Measurements from ENCODE around the gene MIER3. TPM values are rescaled to one million over a fixed set of nuclear protein-coding genes. Genes with fewer than 3 reads are reported as not detected.

The MIER3 gene
- polyA plus RNA-seq, 4 donors, result 7.1 to 35.4 (median 28.6) TPM

DNA sequence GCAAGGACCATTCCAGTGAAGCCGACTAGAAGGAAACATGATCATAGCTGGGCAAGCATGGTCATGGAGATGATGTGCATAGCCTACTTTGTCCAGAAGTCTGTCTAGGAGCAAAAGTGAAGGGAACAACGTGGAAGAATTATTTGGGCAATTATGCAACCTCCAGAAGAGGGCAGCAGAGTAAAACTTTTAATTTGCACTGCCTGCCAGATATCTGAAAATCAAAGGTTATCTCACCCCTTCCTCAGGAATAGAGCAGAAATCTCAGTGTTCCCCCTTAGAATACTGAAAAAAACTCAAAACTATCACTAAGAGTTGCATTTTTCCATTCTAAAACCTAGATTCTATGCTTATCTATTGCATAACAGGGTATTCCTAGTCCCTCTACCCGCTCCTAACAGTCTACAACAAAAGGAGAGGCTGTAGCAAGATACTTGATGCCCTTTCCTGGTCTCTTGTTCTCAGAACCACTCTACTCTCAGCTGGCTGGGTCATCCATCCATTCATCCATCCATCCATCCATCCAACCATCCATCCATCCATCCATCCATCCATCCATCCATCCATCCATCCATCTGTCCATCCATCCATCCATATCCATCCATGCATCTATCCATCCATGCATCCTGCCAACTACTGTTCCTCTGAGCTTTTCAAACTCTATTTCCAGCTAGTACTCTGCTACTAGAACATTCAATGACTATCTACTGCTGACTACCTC is 50.9 kb downstream of the MIER3 start:
- H3K27ac ChIP-seq (ENCODE audit: low read depth in 1 of 3, low read length in 2 of 3), result no peak overlapping the region
- H3K27me3 ChIP-seq (ENCODE audit: control insufficient read depth in 3 of 3, insufficient read depth in 3 of 3, low read length in 3 of 3), result no peaks in the 10 kb centered on the region
- peaks cover 0 to 3% (median 0%) of the 10 kb centered on the region in 3 donors for H3K36me3 ChIP-seq (ENCODE audit: control insufficient read depth in 3 of 3, insufficient read depth in 2 of 3, low read depth in 1 of 3, low read length in 3 of 3)
- H3K9me3 ChIP-seq (ENCODE audit: control insufficient read depth in 2 of 2, insufficient read depth in 1 of 2, low read depth in 1 of 2, low read length in 1 of 2), result no peaks in the 10 kb centered on the region
- DNase-seq, result peak; percentile 58 to 59
- FAIRE-seq, result no peak
- H3K4me3 ChIP-seq (ENCODE audit: low read depth in 1 of 3, low read length in 3 of 3), result no peak overlapping the region
- H3K4me1 ChIP-seq (ENCODE audit: control insufficient read depth in 3 of 3, insufficient read depth in 2 of 3, low read depth in 1 of 3, low read length in 2 of 3), result no peaks in the 10 kb centered on the region
- 33 to 36% (median 35%) methylated on average over 3 of the region's 3 CpGs for WGBS, 3 donors

DNA sequence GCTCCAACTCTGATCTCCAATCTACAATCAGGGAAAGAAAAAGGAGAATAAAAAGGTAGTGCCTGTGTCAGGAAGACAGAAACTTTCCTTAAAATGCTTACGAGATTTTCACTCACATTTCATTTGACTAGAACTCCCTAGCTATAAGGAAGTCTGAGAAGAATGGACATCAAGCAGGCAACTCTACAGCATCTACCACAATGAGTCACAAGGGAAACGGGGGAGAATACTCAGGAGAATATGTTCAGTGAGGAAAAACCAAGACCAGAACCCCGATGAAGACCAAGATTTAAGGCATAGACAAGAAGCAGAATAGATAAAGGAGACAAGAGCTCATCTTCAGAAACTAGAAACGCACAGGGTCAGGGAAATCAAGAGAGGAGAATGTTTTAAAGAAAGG is 51.5 kb downstream of the MIER3 start:
- no peaks in the 10 kb centered on the region for H3K27me3 ChIP-seq (ENCODE audit: control insufficient read depth in 3 of 3, insufficient read depth in 3 of 3, low read length in 3 of 3)
- H3K36me3 ChIP-seq (ENCODE audit: control insufficient read depth in 3 of 3, insufficient read depth in 2 of 3, low read depth in 1 of 3, low read length in 3 of 3), result peaks cover 0 to 3% (median 0%) of the 10 kb centered on the region in 3 donors
- H3K4me1 ChIP-seq (ENCODE audit: control insufficient read depth in 3 of 3, insufficient read depth in 2 of 3, low read depth in 1 of 3, low read length in 2 of 3), result no peaks in the 10 kb centered on the region
- DNase-seq, result no peak
- no peaks in the 10 kb centered on the region for H3K9me3 ChIP-seq (ENCODE audit: control insufficient read depth in 2 of 2, insufficient read depth in 1 of 2, low read depth in 1 of 2, low read length in 1 of 2)
- no peak overlapping the region for H3K4me3 ChIP-seq (ENCODE audit: low read depth in 1 of 3, low read length in 3 of 3)
- no peak overlapping the region for H3K27ac ChIP-seq (ENCODE audit: low read depth in 1 of 3, low read length in 2 of 3)
- no peak for FAIRE-seq
- WGBS, 3 donors, result 49 to 60% (median 51%) methylated on average over 4 of the region's 4 CpGs

DNA sequence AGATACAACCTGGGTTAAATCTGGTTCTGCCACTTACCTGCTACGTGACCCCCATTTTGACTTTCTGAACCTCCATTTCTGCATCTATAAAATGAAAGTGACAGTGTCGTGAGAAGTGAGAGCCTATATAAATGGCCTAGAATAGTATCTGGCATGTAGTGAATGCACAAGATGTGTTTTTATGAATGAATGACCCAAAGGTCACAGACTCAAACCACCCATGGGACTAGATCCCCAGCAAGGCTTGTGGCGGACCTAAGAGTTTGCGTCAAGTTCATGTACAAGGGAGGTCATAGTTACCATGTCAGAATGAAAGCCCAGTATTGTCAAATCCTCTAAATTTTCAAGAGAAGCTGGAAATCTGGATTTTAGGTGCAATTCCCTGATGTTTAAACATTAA is 53.7 kb downstream of the MIER3 start:
- no peak for DNase-seq
- Histone ChIP-seq H3K27me3 (ENCODE audit: control insufficient read depth in 3 of 3, insufficient read depth in 3 of 3, low read length in 3 of 3) (no peaks in the 10 kb centered on the region), H3K4me3 (ENCODE audit: low read depth in 1 of 3, low read length in 3 of 3) (no peak overlapping the region), H3K9me3 (ENCODE audit: control insufficient read depth in 2 of 2, insufficient read depth in 1 of 2, low read depth in 1 of 2, low read length in 1 of 2) (no peaks in the 10 kb centered on the region), H3K27ac (ENCODE audit: low read depth in 1 of 3, low read length in 2 of 3) (no peak overlapping the region), H3K36me3 (ENCODE audit: control insufficient read depth in 3 of 3, insufficient read depth in 2 of 3, low read depth in 1 of 3, low read length in 3 of 3) (peaks cover 0 to 4% (median 3%) of the 10 kb centered on the region in 3 donors), H3K4me1 (ENCODE audit: control insufficient read depth in 3 of 3, insufficient read depth in 2 of 3, low read depth in 1 of 3, low read length in 2 of 3) (no peaks in the 10 kb centered on the region)
- WGBS, 3 donors, result 85 to 95% (median 91%) methylated on average over 4 of the region's 4 CpGs
- no peak for FAIRE-seq

DNA sequence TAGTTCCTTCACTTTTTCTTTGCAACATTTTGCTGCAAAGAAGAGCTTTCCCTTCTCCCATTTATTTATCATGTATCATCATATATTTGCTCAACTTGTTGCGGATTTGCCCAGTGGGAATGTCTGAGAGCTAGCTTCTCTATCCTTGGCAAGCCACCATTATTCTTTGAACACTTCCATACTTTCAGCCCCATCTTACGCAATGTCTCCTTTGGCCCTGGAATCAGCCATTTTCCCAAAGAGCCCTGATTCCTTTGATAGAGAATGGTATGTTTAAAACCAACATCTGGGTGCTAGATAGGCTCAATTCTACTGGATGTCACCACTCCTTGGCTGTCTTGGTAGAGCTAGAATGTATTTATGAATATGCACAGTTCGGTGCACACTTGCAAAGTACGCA is 55.2 kb downstream of the MIER3 start:
- Histone ChIP-seq H3K36me3 (ENCODE audit: control insufficient read depth in 3 of 3, insufficient read depth in 2 of 3, low read depth in 1 of 3, low read length in 3 of 3) (peaks cover 0 to 4% (median 3%) of the 10 kb centered on the region in 3 donors), H3K27me3 (ENCODE audit: control insufficient read depth in 3 of 3, insufficient read depth in 3 of 3, low read length in 3 of 3) (no peaks in the 10 kb centered on the region), H3K27ac (ENCODE audit: low read depth in 1 of 3, low read length in 2 of 3) (no peak overlapping the region), H3K4me3 (ENCODE audit: low read depth in 1 of 3, low read length in 3 of 3) (no peak overlapping the region), H3K9me3 (ENCODE audit: control insufficient read depth in 2 of 2, insufficient read depth in 1 of 2, low read depth in 1 of 2, low read length in 1 of 2) (no peaks in the 10 kb centered on the region), H3K4me1 (ENCODE audit: control insufficient read depth in 3 of 3, insufficient read depth in 2 of 3, low read depth in 1 of 3, low read length in 2 of 3) (no peaks in the 10 kb centered on the region)
- 96 to 97% (median 97%) methylated on average over 4 of the region's 4 CpGs for WGBS, 3 donors
- DNase-seq (no peak), FAIRE-seq (no peak)

DNA sequence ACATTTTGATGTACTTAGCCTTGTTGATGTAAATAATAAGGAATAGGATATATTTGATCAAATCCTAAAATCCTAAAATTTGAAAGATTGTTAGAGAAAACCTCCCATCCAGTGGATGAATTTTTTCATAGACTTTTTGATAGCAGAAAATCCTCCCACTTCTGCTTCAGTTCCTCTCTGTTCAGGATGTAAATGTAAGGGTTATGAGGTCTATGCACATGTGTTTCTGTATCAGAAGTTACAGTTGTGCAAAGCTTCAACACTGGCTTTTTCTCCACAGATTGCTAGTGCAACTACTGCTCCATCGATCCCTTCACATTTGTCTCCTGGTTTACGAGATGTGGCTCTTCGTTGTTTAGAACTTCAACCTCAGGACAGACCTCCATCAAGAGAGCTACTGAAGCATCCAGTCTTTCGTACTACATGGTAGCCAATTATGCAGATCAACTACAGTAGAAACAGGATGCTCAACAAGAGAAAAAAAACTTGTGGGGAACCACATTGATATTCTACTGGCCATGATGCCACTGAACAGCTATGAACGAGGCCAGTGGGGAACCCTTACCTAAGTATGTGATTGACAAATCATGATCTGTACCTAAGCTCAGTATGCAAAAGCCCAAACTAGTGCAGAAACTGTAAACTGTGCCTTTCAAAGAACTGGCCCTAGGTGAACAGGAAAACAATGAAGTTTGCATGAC is 58.5 kb downstream of the MIER3 start:
- H3K4me3 ChIP-seq (ENCODE audit: low read depth in 1 of 3, low read length in 3 of 3), result no peak overlapping the region
- no peaks in the 10 kb centered on the region for H3K4me1 ChIP-seq (ENCODE audit: control insufficient read depth in 3 of 3, insufficient read depth in 2 of 3, low read depth in 1 of 3, low read length in 2 of 3)
- peaks cover 6 to 15% (median 7%) of the 10 kb centered on the region in 3 donors for H3K36me3 ChIP-seq (ENCODE audit: control insufficient read depth in 3 of 3, insufficient read depth in 2 of 3, low read depth in 1 of 3, low read length in 3 of 3)
- 86 to 93% (median 88%) methylated on average over 5 of the region's 5 CpGs for WGBS, 3 donors
- no peaks in the 10 kb centered on the region for H3K9me3 ChIP-seq (ENCODE audit: control insufficient read depth in 2 of 2, insufficient read depth in 1 of 2, low read depth in 1 of 2, low read length in 1 of 2)
- no peak overlapping the region for H3K27ac ChIP-seq (ENCODE audit: low read depth in 1 of 3, low read length in 2 of 3)
- FAIRE-seq (no peak), DNase-seq (no peak)
- no peaks in the 10 kb centered on the region for H3K27me3 ChIP-seq (ENCODE audit: control insufficient read depth in 3 of 3, insufficient read depth in 3 of 3, low read length in 3 of 3)

DNA sequence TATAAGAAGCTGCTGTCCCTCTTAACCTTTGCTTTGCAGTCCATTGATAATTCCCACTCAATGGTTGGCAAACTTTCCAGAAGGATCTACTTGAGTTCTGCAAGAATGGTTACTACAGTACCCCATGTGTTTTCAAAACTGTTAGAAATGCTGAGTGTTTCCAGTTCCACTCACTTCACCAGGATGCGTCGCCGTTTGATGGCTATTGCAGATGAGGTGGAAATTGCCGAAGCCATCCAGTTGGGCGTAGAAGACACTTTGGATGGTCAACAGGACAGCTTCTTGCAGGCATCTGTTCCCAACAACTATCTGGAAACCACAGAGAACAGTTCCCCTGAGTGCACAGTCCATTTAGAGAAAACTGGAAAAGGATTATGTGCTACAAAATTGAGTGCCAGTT is 70.4 kb downstream of the MIER3 start:
- 98 to 99% (median 98%) methylated on average over 5 of the region's 5 CpGs for WGBS, 3 donors
- H3K27ac ChIP-seq (ENCODE audit: low read depth in 1 of 3, low read length in 2 of 3), result no peak overlapping the region
- DNase-seq (no peak), FAIRE-seq (no peak)
- no peaks in the 10 kb centered on the region for H3K27me3 ChIP-seq (ENCODE audit: control insufficient read depth in 3 of 3, insufficient read depth in 3 of 3, low read length in 3 of 3)
- H3K4me1 ChIP-seq (ENCODE audit: control insufficient read depth in 3 of 3, insufficient read depth in 2 of 3, low read depth in 1 of 3, low read length in 2 of 3), result no peaks in the 10 kb centered on the region
- peaks cover 23 to 25% (median 24%) of the 10 kb centered on the region in 3 donors for H3K36me3 ChIP-seq (ENCODE audit: control insufficient read depth in 3 of 3, insufficient read depth in 2 of 3, low read depth in 1 of 3, low read length in 3 of 3)
- H3K9me3 ChIP-seq (ENCODE audit: control insufficient read depth in 2 of 2, insufficient read depth in 1 of 2, low read depth in 1 of 2, low read length in 1 of 2), result no peaks in the 10 kb centered on the region
- H3K4me3 ChIP-seq (ENCODE audit: low read depth in 1 of 3, low read length in 3 of 3), result no peak overlapping the region

DNA sequence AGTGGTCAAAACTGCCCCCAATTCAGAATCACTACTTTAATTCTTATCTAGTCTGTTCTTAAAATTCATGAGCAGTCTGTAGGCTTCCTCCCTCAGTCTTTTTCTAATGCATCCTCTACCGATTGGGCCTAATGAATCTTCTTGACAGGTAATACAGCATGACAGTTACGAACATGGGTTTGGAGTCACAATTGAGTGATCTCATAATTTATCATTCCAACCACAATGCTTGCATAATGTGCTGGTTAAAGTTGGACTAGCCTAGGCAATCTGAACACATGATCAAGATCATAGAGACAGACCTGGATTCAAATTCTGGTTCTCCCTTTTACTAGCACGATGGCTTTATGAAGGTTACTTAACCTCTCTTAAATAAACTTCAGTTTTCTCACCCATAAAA is 75.6 kb downstream of the MIER3 start:
- H3K36me3 ChIP-seq (ENCODE audit: control insufficient read depth in 3 of 3, insufficient read depth in 2 of 3, low read depth in 1 of 3, low read length in 3 of 3), result peaks cover 11 to 16% (median 15%) of the 10 kb centered on the region in 3 donors

DNA sequence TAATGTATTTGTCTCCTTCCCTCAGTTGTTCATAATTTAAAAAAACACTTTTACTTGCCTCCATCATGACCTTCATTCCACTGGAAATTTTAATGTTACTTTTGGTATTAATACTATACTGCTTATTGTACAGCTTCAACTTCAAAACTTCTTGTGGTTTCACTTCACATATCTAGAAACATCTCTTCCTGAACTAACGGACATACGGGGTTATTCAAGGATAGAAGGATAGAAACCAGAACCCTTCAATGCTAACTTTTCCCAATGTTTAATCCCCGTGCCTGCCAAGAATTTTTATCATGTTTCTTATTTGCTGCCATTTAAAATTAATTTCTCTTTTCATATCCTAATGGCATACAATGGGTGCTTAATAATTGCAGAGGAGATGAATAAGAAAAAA is 78.9 kb downstream of the MIER3 start:
- FAIRE-seq (no peak), DNase-seq (no peak)
- WGBS, 3 donors, result 58 to 98% (median 77%) methylated on average over 3 of the region's 3 CpGs
- Histone ChIP-seq H3K36me3 (ENCODE audit: control insufficient read depth in 3 of 3, insufficient read depth in 2 of 3, low read depth in 1 of 3, low read length in 3 of 3) (peaks cover 7 to 16% (median 14%) of the 10 kb centered on the region in 3 donors), H3K4me3 (ENCODE audit: low read depth in 1 of 3, low read length in 3 of 3) (no peak overlapping the region), H3K27me3 (ENCODE audit: control insufficient read depth in 3 of 3, insufficient read depth in 3 of 3, low read length in 3 of 3) (no peaks in the 10 kb centered on the region), H3K4me1 (ENCODE audit: control insufficient read depth in 3 of 3, insufficient read depth in 2 of 3, low read depth in 1 of 3, low read length in 2 of 3) (no peaks in the 10 kb centered on the region), H3K9me3 (ENCODE audit: control insufficient read depth in 2 of 2, insufficient read depth in 1 of 2, low read depth in 1 of 2, low read length in 1 of 2) (no peaks in the 10 kb centered on the region), H3K27ac (ENCODE audit: low read depth in 1 of 3, low read length in 2 of 3) (no peak overlapping the region)

More for the DNA sequence above, 75.6 kb downstream of the MIER3 start:
- WGBS, 3 donors, result 82 to 89% (median 88%) methylated on average over 3 of the region's 3 CpGs
- Histone ChIP-seq H3K4me1 (ENCODE audit: control insufficient read depth in 3 of 3, insufficient read depth in 2 of 3, low read depth in 1 of 3, low read length in 2 of 3) (no peaks in the 10 kb centered on the region), H3K27me3 (ENCODE audit: control insufficient read depth in 3 of 3, insufficient read depth in 3 of 3, low read length in 3 of 3) (no peaks in the 10 kb centered on the region), H3K27ac (ENCODE audit: low read depth in 1 of 3, low read length in 2 of 3) (no peak overlapping the region), H3K4me3 (ENCODE audit: low read depth in 1 of 3, low read length in 3 of 3) (no peak overlapping the region), H3K9me3 (ENCODE audit: control insufficient read depth in 2 of 2, insufficient read depth in 1 of 2, low read depth in 1 of 2, low read length in 1 of 2) (no peaks in the 10 kb centered on the region)
- no peak for DNase-seq
- no peak for FAIRE-seq
